ENCODE data around the gene FOXJ1.

FOXJ1 gene

GRCh38 chr17:76137001-76137350 is 4.1 kb downstream of the FOXJ1 start (continued):
- no peak for TF ChIP-seq ZNF768 (tag by site-specific recombination; IDR thresholded peaks at IDR 0.05)
- TF ChIP-seq SCRT1 (tag by site-specific recombination; IDR thresholded peaks at IDR 0.05; ENCODE audit: borderline replicate concordance), result no peak
- TF ChIP-seq OSR2 (tag by site-specific recombination; IDR thresholded peaks at IDR 0.05), result no peak
- TF ChIP-seq CTCF (tag by site-specific recombination; IDR thresholded peaks at IDR 0.05), result no peak
- TF ChIP-seq REPIN1 (tag by site-specific recombination; IDR thresholded peaks at IDR 0.05; ENCODE audit: low read depth), result no peak
- TF ChIP-seq ZBTB21 (tag by site-specific recombination; IDR thresholded peaks at IDR 0.05), result no peak
- no peak for TF ChIP-seq HOXA7 (CRISPR knock-in tag; IDR thresholded peaks at IDR 0.05; ENCODE audit: borderline replicate concordance)

- ChIA-PET POLR2A (no interaction called here), CTCF (no interaction called here)
- TF ChIP-seq GLIS1 (tag by site-specific recombination; IDR thresholded peaks at IDR 0.05), result peak; percentile 22; the same call in 1 of the 2 replicates
- TF ChIP-seq REST (tag by site-specific recombination; IDR thresholded peaks at IDR 0.05), result no peak
- TF ChIP-seq ZNF488 (tag by site-specific recombination; IDR thresholded peaks at IDR 0.05), result no peak
- no peak for TF ChIP-seq OSR2 (tag by site-specific recombination; IDR thresholded peaks at IDR 0.05)
- no peak for TF ChIP-seq ZNF544 (tag by site-specific recombination; IDR thresholded peaks at IDR 0.05)
- TF ChIP-seq ZNF274 (IDR thresholded peaks at IDR 0.05; ENCODE audit: low read length), result no peak
- TF ChIP-seq ZNF274 (tag by site-specific recombination; IDR thresholded peaks at IDR 0.05; ENCODE audit: borderline replicate concordance), result no peak
- no peak for TF ChIP-seq TRIM28 (IDR thresholded peaks at IDR 0.05; ENCODE audit: borderline replicate concordance, low read length)
- TF ChIP-seq ZSCAN5A (tag by site-specific recombination; IDR thresholded peaks at IDR 0.05), result no peak
- TF ChIP-seq ZNF26 (tag by site-specific recombination; IDR thresholded peaks at IDR 0.05), result no peak
- TF ChIP-seq ZNF302 (tag by site-specific recombination; IDR thresholded peaks at IDR 0.05; ENCODE audit: low read depth), result no peak
- 0 out of 2 replicates have a peak, but pooled peaks have one; percentile 22 for TF ChIP-seq ZNF121 (tag by site-specific recombination; IDR thresholded peaks at IDR 0.05)
- TF ChIP-seq ZNF341 (tag by site-specific recombination; IDR thresholded peaks at IDR 0.05; ENCODE audit: low read depth), result no peak
- no peak for TF ChIP-seq ZNF184 (tag by site-specific recombination; IDR thresholded peaks at IDR 0.05)
- no peak for TF ChIP-seq ZNF768 (tag by site-specific recombination; IDR thresholded peaks at IDR 0.05)
- no peak for TF ChIP-seq ZNF660 (tag by site-specific recombination; IDR thresholded peaks at IDR 0.05)
- 0 out of 2 replicates have a peak, but pooled peaks have one; percentile 22 for TF ChIP-seq PATZ1 (tag by site-specific recombination; IDR thresholded peaks at IDR 0.05)
- TF ChIP-seq ZNF600 (tag by site-specific recombination; IDR thresholded peaks at IDR 0.05), result no peak
- H3K4me1 ChIP-seq (ENCODE audit: control insufficient read depth, insufficient read depth, low read length), result peaks cover 8% of the 10 kb centered on the region
- no peaks in the 10 kb centered on the region for H3K9me3 ChIP-seq (ENCODE audit: control insufficient read depth, insufficient read depth, low read depth, low read length)
- H3K4me3 ChIP-seq (ENCODE audit: low read depth, low read length), result no peak overlapping the region
- H3K27ac ChIP-seq (ENCODE audit: extremely low read depth, low read depth, low read length), result no peak overlapping the region
- no peaks in the 10 kb centered on the region for H3K36me3 ChIP-seq (ENCODE audit: control insufficient read depth in 2 of 2, insufficient read depth in 1 of 2, low read length in 2 of 2)
Observed at GRCh38 chr17:76136276-76137000, 4.6 kb downstream of the FOXJ1 start.

Data from HEK293 (cell line).